Kidney glomerular epithelial cell (primary cell): ENCODE results near the gene CHD9.
A peak's percentile ranks its signal among the peaks of the same experiment; 100 is the strongest.
"Not testable (repeated sequence)": the region's sequence is repeated elsewhere in the genome, so short reads cannot be mapped to it uniquely, and the experiment has no call there.

Experiments
- DNase-seq: peaks from one replicate; lab custom pipeline; 2025; lab: John Stamatoyannopoulos, UW

CHD9 gene

GRCh38 chr16:53048139-53048915 is 6.5 kb upstream of the CHD9 start:
- DNase-seq = no peak

DNA sequence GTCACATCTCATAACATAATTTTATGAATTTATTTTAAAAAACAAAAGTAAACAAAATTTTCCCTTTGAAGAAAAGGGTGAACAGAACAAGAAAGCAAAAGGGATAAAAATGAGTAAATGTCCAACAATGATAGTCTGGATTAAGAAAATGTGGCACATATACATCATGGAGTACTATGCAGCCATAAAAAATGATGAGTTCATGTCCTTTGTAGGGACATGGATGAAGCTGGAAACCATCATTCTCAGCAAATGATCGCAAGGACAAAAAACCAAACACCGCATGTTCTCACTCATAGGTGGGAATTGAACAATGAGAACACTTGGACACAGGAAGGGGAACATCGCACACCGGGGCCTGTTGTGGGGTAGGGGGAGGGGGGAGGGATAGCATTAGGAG is 3.5 kb upstream of the CHD9 start:
- DNase-seq = not testable (repeated sequence)

GRCh38 chr16:53052519-53053501 is 2.0 kb upstream of the CHD9 start, which contains the start of gene CHD9NB:
CHD9NB (minus strand) TSS chr16:53052897; CDS start chr16:53044158, 8,739 bp downstream.
- DNase-seq = peak; percentile 91

GRCh38 chr16:53053967-53054669 is 673 bp upstream of the CHD9 start:
- DNase-seq = no peak

DNA sequence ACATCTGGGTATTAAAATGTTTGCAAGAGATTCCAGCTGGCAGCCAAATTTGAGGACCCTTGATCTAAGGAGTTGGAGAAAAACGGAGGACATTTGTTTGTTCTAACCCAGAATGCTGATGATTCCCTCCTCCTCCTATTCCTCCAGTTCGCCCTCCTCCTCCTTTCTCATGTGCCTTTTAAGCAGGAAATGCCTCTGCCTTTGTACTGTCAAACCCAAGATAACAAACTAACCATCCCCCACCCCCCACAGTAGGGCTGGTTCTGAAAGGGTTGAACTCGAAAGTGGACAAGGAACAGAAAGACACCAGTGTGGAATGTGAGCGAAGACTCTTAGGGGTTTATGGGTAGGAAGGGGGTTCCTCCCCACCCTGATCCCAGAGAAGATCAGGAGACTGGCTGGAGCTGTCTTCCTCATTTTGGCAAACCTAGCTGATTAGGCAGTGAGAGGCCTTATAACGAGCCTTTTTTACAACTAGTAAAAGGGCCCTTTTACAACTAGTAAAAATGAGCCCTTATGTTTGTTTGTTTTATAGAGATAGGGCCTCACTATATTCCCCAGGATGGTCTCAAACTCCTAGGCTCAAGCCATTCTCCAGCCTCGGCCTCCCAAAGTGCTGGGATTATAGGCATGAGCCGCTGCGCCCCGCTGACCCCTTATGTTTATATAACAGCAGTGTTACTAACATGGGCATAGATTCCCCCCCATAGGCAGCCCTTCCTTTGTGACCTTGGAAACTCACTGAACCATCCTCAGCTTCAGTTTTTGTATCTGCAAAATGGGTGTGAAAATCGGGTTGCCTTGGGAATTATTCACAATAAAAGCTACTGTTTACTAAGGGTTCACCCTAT is 975 bp downstream of the CHD9 start:
- DNase-seq = peak; percentile 54

DNA sequence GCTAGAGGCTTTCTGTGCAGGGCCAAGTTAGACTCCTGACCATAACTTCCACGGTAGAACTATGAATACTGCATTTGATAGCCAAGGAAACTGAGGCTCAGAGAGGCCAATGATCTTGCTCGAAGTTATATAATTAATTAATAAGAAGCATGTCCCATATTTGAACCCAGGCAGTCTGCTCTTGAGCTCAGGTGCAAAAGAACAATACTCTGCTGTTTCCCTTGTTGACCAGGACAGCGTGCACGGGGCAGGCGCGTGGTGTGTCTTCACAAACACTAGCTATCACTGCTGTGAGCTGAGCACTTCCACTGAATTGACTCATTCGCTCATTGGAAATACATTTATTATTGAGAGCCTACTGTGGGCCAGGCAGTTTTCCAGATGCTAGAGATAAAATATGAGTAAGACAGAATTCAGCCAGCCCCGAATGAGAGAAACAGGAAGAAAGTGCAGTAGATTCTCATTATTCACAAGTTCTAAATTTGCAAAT is 1.6 kb downstream of the CHD9 start:
- DNase-seq = no peak

DNA sequence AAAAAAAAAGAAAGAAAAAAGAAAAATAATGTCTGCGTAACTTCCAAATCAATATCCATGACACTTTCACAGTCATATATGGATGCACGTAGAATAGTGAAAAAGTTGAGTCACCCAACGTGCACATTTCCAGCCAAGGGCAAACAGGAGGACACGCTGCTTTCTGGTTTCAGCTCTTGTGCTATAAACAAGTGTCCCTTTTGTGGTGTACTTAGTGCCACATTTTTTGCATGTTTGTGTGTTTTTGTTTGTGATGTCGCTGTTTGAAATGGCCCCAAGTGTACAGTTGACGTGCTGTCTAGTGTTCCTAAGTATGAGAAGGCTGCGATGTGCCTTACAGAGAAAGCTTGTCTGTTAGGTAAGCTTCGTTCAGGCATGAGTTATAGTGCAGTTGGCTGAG is 2.9 kb downstream of the CHD9 start:
- no peak for DNase-seq

GRCh38 chr16:53058441-53058840 is 3.6 kb downstream of the CHD9 start:
- DNase-seq = no peak

GRCh38 chr16:53058882-53059281 is 4.1 kb downstream of the CHD9 start:
- DNase-seq = no peak

DNA sequence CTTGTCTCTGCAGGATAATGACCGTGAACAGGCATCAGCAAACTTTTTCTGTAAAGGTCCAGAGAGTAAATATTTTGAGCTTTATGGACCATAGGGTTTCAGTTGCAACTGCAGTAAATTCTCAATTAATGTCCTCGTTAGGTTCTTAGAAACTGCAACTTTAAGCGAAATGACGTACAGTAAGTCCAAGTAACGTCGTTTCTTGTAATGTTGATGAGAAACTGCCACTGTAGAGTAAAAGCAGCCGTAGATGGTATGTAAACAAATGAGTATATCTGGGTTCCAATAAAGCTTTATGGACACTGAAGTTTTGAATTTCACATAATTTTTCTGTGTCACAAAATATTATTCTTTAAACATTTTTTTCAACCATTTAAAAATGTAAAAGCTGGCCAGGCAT is 4.9 kb downstream of the CHD9 start:
- no peak for DNase-seq

DNA sequence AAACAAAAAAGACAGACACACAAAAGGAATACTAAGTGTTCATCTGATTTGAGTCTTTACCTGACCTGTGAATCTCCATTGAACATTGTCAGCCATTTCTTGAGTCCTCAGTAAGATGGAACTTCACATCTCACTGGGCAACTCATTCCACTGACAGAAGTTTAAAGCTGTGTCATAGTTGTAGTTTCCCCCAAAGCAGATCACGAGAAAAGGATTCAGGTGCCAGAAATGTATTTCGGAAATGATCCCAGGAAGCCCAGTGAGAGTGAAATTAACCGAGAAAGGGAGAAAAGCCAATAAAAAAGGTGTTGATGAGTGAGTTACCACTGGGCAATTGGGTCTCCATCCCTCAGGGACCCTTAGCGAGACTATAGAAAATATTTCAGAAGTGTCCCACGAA is 6.5 kb downstream of the CHD9 start:
- no peak for DNase-seq

DNA sequence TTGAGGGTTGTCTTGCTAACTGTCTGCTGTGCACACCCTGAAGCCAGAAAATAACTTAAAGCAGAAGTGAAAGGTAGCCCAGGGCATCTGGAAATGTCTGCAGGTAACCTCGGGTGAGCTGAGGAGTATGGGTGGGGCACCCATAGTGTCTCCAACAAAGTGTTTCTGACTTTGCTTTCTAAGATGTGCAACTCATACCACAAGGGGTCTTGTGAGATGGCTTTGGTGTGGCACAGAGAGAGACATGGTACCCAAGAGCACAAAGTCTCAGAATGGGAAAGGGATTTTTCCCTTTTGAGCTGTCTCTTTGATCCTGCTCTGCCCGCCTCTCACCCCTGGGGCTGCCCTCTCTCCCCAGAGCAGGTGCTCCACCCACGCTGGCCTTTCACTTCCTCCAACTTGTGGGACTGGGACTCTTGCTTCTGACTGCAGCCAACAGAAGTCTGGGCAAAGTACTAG is 6.9 kb downstream of the CHD9 start:
- DNase-seq = no peak

DNA sequence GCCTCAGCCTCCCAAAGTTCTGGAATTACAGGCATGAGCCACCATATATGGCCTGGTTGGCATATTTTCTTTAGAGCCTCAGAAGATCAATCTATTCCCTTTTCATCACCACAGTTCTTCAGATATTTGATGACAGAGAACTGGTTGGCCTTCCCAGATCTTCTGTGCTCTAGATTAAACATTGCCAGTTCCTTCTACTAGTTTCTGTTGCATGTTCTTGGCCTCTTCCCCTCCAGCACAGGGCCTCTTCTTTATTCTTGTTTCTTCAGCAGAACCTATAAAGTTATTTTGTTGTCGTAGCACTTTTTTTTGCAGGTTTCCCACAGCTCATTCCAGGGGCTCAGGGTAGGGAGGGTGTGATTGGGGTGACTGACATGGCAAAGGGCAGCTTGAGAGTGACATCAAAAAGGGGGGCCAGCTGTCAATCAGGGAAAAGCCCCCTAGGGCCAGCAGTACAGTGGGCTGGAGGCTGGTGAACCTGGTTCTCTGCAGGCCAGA is 9.3 kb downstream of the CHD9 start:
- DNase-seq = no peak

GRCh38 chr16:53065461-53066061 is 10.8 kb downstream of the CHD9 start:
- no peak for DNase-seq

DNA sequence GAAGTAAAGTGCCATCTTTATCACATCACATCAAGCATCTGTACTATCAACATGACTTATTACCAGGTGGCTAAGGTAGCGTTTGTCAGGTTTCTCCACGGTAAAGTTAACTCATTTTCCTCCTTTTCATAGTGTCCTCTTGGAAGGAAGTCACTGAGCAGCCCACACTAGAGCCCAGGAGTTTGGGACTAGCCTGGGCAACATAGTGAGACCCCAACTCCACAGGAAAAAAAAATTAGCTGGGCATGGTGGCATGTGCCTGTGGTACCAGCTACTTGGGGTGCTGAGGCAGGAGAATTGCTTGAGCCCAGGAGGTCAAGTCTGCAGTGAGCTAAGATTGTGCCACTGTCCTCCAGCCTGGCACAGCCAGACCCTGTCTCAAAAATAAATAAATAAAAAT is 12.9 kb downstream of the CHD9 start:
- DNase-seq = no peak

DNA sequence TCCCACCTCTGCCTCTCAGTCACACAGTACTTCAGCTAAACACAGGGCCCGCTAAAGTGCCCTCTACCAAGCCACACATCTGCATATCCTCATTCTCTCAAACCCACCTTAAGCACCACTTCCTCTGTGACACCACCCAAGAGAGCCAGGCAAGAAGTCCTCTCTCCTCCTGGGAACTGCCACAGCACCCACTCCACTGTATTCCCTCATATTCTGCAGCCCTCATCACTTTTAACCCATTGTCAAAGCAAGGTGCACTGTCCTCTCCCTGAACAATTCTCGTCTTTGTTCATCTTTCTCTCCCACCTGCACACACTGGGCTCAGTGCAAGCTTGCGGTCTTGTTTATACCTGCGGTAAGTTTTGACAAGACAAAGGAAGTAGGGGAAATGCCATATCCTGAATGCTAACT is 13.6 kb downstream of the CHD9 start:
- no peak for DNase-seq

- DNase-seq = no peak
Observed at GRCh38 chr16:53069772-53070171, 15.0 kb downstream of the CHD9 start.

GRCh38 chr16:53071748-53072301 is 17.0 kb downstream of the CHD9 start:
- no peak for DNase-seq

- no peak for DNase-seq
Observed at GRCh38 chr16:53073022-53073421, 18.2 kb downstream of the CHD9 start.

- not testable (repeated sequence) for DNase-seq
Observed at GRCh38 chr16:53074296-53074695, 19.5 kb downstream of the CHD9 start.
